Activated CD4-positive, alpha-beta memory T cell treated with anti-CD3 and anti-CD28 coated beads, Interleukin-2, amount 10 ng/mL, durations not matched to agents 7 days and 5 days (primary cell): ENCODE results near the gene KLHL35. TPM values are rescaled to one million over a fixed set of nuclear protein-coding genes. Genes with fewer than 3 reads are reported as not detected.
A peak's percentile ranks its signal among the peaks of the same experiment; 100 is the strongest.

Experiments
- CTCF ChIA-PET: fragments of 350-600 bp; sonication (Branson Sonifier 250); formaldehyde crosslinking; loops from one replicate; lab custom pipeline; 2021; ENCODE audit warnings: antibody characterized with exemption, inconsistent platforms; lab: Charles Lee
- POLR2A ChIA-PET: fragments of 350-600 bp; sonication (Branson Sonifier 250); formaldehyde crosslinking; loops from one replicate; lab custom pipeline; 2021; ENCODE audit warnings: antibody characterized with exemption; lab: Charles Lee
- DNase-seq: peaks from one replicate; pipeline ENCODE4 v3.0.0-alpha.2; 2020
- H3K27ac Mint-ChIP-seq: one replicate; pipeline ENCODE4 v1.8.0; 2021; ENCODE audit warnings: mild to moderate bottlenecking, mixed read lengths
- H3K27me3 Mint-ChIP-seq: one replicate; pipeline ENCODE4 v1.8.0; 2021; ENCODE audit warnings: mixed read lengths
- H3K36me3 Mint-ChIP-seq: one replicate; pipeline ENCODE4 v1.8.0; 2021; ENCODE audit warnings: low read depth, mixed read lengths
- H3K4me1 Mint-ChIP-seq: one replicate; pipeline ENCODE4 v1.8.0; 2021; ENCODE audit warnings: mixed read lengths
- H3K4me3 Mint-ChIP-seq: one replicate; pipeline ENCODE4 v1.8.0; 2021; ENCODE audit warnings: mild to moderate bottlenecking, mixed read lengths
- H3K9me3 Mint-ChIP-seq: one replicate; pipeline ENCODE4 v1.8.0; 2021; ENCODE audit warnings: mixed read lengths
- total RNA-seq, 2 experiments: library from RNA; stranded (reverse); gene quantifications; one replicate each; pipeline ENCODE4 v1.2.3, GENCODE V29; 2021

Gene KLHL35
- total RNA-seq, 2 experiments from 2014 or later, result 0.60 to 1.0 TPM

- POLR2A ChIA-PET, result interaction anchor here (2.0 kb wide), 1 partner anchor 25 kb away, joined by 6 read pairs; no protein-coding TSS in a partner anchor
- Mint-ChIP-seq H3K27ac (peak overlapping the region; percentile 37), H3K4me3 (no peak overlapping the region), H3K4me1 (peaks cover 57% of the 10 kb centered on the region), H3K27me3 (no peaks in the 10 kb centered on the region), H3K36me3 (peaks cover 87% of the 10 kb centered on the region), H3K9me3 (no peaks in the 10 kb centered on the region)
- CTCF ChIA-PET, result no interaction called here
- DNase-seq, result no peak
Observed at GRCh38 chr11:75403983-75404658, 28.9 kb downstream of the KLHL35 start.

- no peak for DNase-seq
- POLR2A ChIA-PET, result interaction anchor here (0.9 to 2.0 kb wide), 2 partner anchors 14 to 27 kb away, joined by 6 read pairs; no protein-coding TSS in a partner anchor
- Mint-ChIP-seq H3K36me3 (peaks cover 81% of the 10 kb centered on the region), H3K9me3 (no peaks in the 10 kb centered on the region), H3K4me3 (peak overlapping the region; percentile 96), H3K27ac (peak overlapping the region; percentile 67), H3K4me1 (peaks cover 63% of the 10 kb centered on the region), H3K27me3 (no peaks in the 10 kb centered on the region)
- CTCF ChIA-PET, result interaction anchor here (1.4 kb wide), 1 partner anchor 129 kb away, joined by 3 read pairs; no protein-coding TSS in a partner anchor
Observed at GRCh38 chr11:75403037-75403436, 30.0 kb downstream of the KLHL35 start.

GRCh38 chr11:75402002-75402773, 30.8 kb downstream of the KLHL35 start:
- ChIA-PET POLR2A (interaction anchor here (0.7 to 2.0 kb wide), 3 partner anchors 15 to 27 kb away, joined by 3 to 6 read pairs (median 6); no protein-coding TSS in a partner anchor), CTCF (interaction anchor here (1.4 kb wide), 1 partner anchor 129 kb away, joined by 3 read pairs; no protein-coding TSS in a partner anchor)
- H3K9me3 Mint-ChIP-seq, result no peaks in the 10 kb centered on the region
- H3K4me1 Mint-ChIP-seq, result peaks cover 59% of the 10 kb centered on the region
- peak overlapping the region; percentile 96 for H3K4me3 Mint-ChIP-seq
- DNase-seq, result no peak
- no peaks in the 10 kb centered on the region for H3K27me3 Mint-ChIP-seq
- H3K36me3 Mint-ChIP-seq, result peaks cover 75% of the 10 kb centered on the region
- H3K27ac Mint-ChIP-seq, result peak overlapping the region; percentile 67

GRCh38 chr11:75400146-75400865, 32.7 kb downstream of the KLHL35 start:
- Mint-ChIP-seq H3K27me3 (peaks cover 6% of the 10 kb centered on the region), H3K4me3 (peak overlapping the region; percentile 96), H3K4me1 (peaks cover 49% of the 10 kb centered on the region), H3K9me3 (no peaks in the 10 kb centered on the region), H3K27ac (peak overlapping the region; percentile 98), H3K36me3 (peaks cover 59% of the 10 kb centered on the region)
- peak; percentile 20 for DNase-seq
- POLR2A ChIA-PET, result interaction anchor here (0.7 to 3.4 kb wide), 27 partner anchors 8 to 137 kb away, joined by 3 to 29 read pairs (median 5); partner anchors contain the start of genes ARRB1 and GDPD5
- CTCF ChIA-PET, result interaction anchor here (0.9 to 2.4 kb wide), 11 partner anchors 8 to 131 kb away, joined by 3 to 27 read pairs (median 5); partner anchors contain the start of gene GDPD5

GRCh38 chr11:75399344-75400145, 33.5 kb downstream of the KLHL35 start, which contains the start of gene RPS3:
RPS3 (plus strand) TSS chr11:75399518; CDS start chr11:75399548, 30 bp downstream.
- H3K27ac Mint-ChIP-seq, result peak within 1 kb of the TSS; percentile 98
- DNase-seq, result peak; percentile 92
- H3K9me3 Mint-ChIP-seq, result no peaks in the 10 kb centered on the region
- H3K27me3 Mint-ChIP-seq, result peaks cover 6% of the 10 kb centered on the region
- H3K4me3 Mint-ChIP-seq, result peak within 1 kb of the TSS; percentile 96
- H3K36me3 Mint-ChIP-seq, result peaks cover 53% of the 10 kb centered on the region
- peaks cover 46% of the 10 kb centered on the region for H3K4me1 Mint-ChIP-seq
- ChIA-PET CTCF (interaction anchor here (1.1 to 2.4 kb wide), 9 partner anchors 9 to 132 kb away, joined by 3 to 27 read pairs (median 5); no protein-coding TSS in a partner anchor), POLR2A (interaction anchor here (0.7 to 3.4 kb wide), 23 partner anchors 9 to 138 kb away, joined by 3 to 29 read pairs (median 6); partner anchors contain the start of genes ARRB1 and GDPD5)

- peak overlapping the region; percentile 98 for H3K27ac Mint-ChIP-seq
- no peak for DNase-seq
- H3K4me1 Mint-ChIP-seq, result peaks cover 40% of the 10 kb centered on the region
- H3K9me3 Mint-ChIP-seq, result no peaks in the 10 kb centered on the region
- H3K36me3 Mint-ChIP-seq, result peaks cover 46% of the 10 kb centered on the region
- H3K27me3 Mint-ChIP-seq, result peaks cover 6% of the 10 kb centered on the region
- ChIA-PET POLR2A (interaction anchor here (1.3 to 3.4 kb wide), 6 partner anchors 8 to 139 kb away, joined by 3 to 29 read pairs (median 6); partner anchors contain the start of gene GDPD5), CTCF (interaction anchor here (1.4 to 2.3 kb wide), 5 partner anchors 10 to 133 kb away, joined by 3 to 13 read pairs (median 10); no protein-coding TSS in a partner anchor)
- H3K4me3 Mint-ChIP-seq, result peak overlapping the region; percentile 96
Observed at GRCh38 chr11:75398906-75399305, 34.1 kb downstream of the KLHL35 start.

GRCh38 chr11:75394085-75394840, 38.7 kb downstream of the KLHL35 start:
- H3K27ac Mint-ChIP-seq, result no peak overlapping the region
- peaks cover 8% of the 10 kb centered on the region for H3K4me1 Mint-ChIP-seq
- CTCF ChIA-PET, result interaction anchor here (0.7 to 1.0 kb wide), 2 partner anchors 9 to 51 kb away, joined by 3 to 4 read pairs; no protein-coding TSS in a partner anchor
- peaks cover 16% of the 10 kb centered on the region for H3K27me3 Mint-ChIP-seq
- H3K4me3 Mint-ChIP-seq, result no peak overlapping the region
- H3K9me3 Mint-ChIP-seq, result no peaks in the 10 kb centered on the region
- POLR2A ChIA-PET, result no interaction called here
- no peak for DNase-seq
- peaks cover under 1% of the 10 kb centered on the region for H3K36me3 Mint-ChIP-seq

- Mint-ChIP-seq H3K4me1 (no peaks in the 10 kb centered on the region), H3K36me3 (no peaks in the 10 kb centered on the region), H3K27me3 (peaks cover 12% of the 10 kb centered on the region), H3K4me3 (no peak overlapping the region), H3K9me3 (no peaks in the 10 kb centered on the region), H3K27ac (no peak overlapping the region)
- ChIA-PET POLR2A (interaction anchor here (2.8 kb wide), 1 partner anchor 143 kb away, joined by 13 read pairs; no protein-coding TSS in a partner anchor), CTCF (interaction anchor here (0.6 to 12.7 kb wide), 10 partner anchors 11 to 312 kb away, joined by 3 to 339 read pairs (median 6); partner anchors contain the start of gene ARRB1)
- no peak for DNase-seq
Observed at GRCh38 chr11:75389925-75390324, 43.1 kb downstream of the KLHL35 start.

GRCh38 chr11:75389276-75389605, 43.8 kb downstream of the KLHL35 start:
- H3K4me1 Mint-ChIP-seq, result peaks cover 6% of the 10 kb centered on the region
- no peaks in the 10 kb centered on the region for H3K9me3 Mint-ChIP-seq
- H3K4me3 Mint-ChIP-seq, result no peak overlapping the region
- CTCF ChIA-PET, result interaction anchor here (0.6 to 12.7 kb wide), 19 partner anchors 8 to 188 kb away, joined by 3 to 339 read pairs (median 7); partner anchors contain the start of gene ARRB1
- no peak for DNase-seq
- POLR2A ChIA-PET, result interaction anchor here (0.7 to 2.8 kb wide), 3 partner anchors 11 to 144 kb away, joined by 3 to 13 read pairs (median 10); no protein-coding TSS in a partner anchor
- H3K27ac Mint-ChIP-seq, result no peak overlapping the region
- no peaks in the 10 kb centered on the region for H3K36me3 Mint-ChIP-seq
- H3K27me3 Mint-ChIP-seq, result peaks cover 12% of the 10 kb centered on the region

- no peaks in the 10 kb centered on the region for H3K9me3 Mint-ChIP-seq
- DNase-seq, result peak; percentile 80
- ChIA-PET POLR2A (interaction anchor here (0.7 to 2.8 kb wide), 3 partner anchors 12 to 144 kb away, joined by 3 to 13 read pairs (median 10); no protein-coding TSS in a partner anchor), CTCF (interaction anchor here (0.5 to 12.7 kb wide), 24 partner anchors 9 to 896 kb away, joined by 3 to 339 read pairs (median 5); partner anchors contain the start of gene ARRB1)
- H3K4me1 Mint-ChIP-seq, result peaks cover 12% of the 10 kb centered on the region
- H3K4me3 Mint-ChIP-seq, result no peak overlapping the region
- H3K27ac Mint-ChIP-seq, result no peak overlapping the region
- peaks cover 12% of the 10 kb centered on the region for H3K27me3 Mint-ChIP-seq
- H3K36me3 Mint-ChIP-seq, result no peaks in the 10 kb centered on the region
Observed at GRCh38 chr11:75388386-75389275, 44.4 kb downstream of the KLHL35 start.
